Uterus (tissue), 4 donors: Measurements from ENCODE around the gene BABAM2. TPM values are rescaled to one million over a fixed set of nuclear protein-coding genes. Genes with fewer than 3 reads are reported as not detected.

Source experiments
- DNase-seq, 2 donors: peaks; one replicate each; pipeline ENCODE4 v3.0.0-alpha.2; 2019 to 2020
- H3K27ac ChIP-seq, 2 donors: fragments of 200-600 bp; sonication (generic); 1 replicate in 1 of 2; 2 replicates in 1 of 2; pipeline ENCODE4 v1.5.1; 2016 to 2018
- H3K27me3 ChIP-seq, 2 donors: fragments of 200-600 bp; sonication (generic); one replicate each; pipeline ENCODE4 v1.5.1; 2018 to 2019; ENCODE audit warnings: control low read depth in 1 of 2
- H3K36me3 ChIP-seq, 2 donors: fragments of 200-600 bp; sonication (generic); one replicate each; pipeline ENCODE4 v1.5.1; 2019; ENCODE audit warnings: control low read depth in 1 of 2
- H3K4me1 ChIP-seq, 2 donors: fragments of 200-600 bp; sonication (generic); one replicate each; pipeline ENCODE4 v1.5.1; 2018 to 2019; ENCODE audit warnings: control low read depth in 1 of 2
- H3K4me3 ChIP-seq, 2 donors: fragments of 200-600 bp; sonication (generic); 1 replicate in 1 of 2; 2 replicates in 1 of 2; pipeline ENCODE4 v1.5.1; 2018 to 2019; ENCODE audit warnings: mild to moderate bottlenecking in 1 of 2
- H3K9me3 ChIP-seq, 2 donors: fragments of 200-600 bp; sonication (generic); one replicate each; pipeline ENCODE4 v1.5.1; 2019; ENCODE audit warnings: control low read depth in 1 of 2
- POLR2A ChIP-seq, 2 donors: fragments of 450-650 bp; IDR thresholded peaks; one replicate each; pipeline ENCODE4 v1.6.1; 2016; ENCODE audit warnings: antibody characterized with exemption in 2 of 2, mild to moderate bottlenecking in 1 of 2, moderate library complexity in 1 of 2
- intact Hi-C: fragments of 100-400 bp; cut with DNase I; formaldehyde crosslinking; loops from one replicate; pipeline ENCODE4 v1.15.1; 2023; ENCODE audit warnings: low total_unique reads
- total RNA-seq, 4 donors: library from RNA; depleted of rRNA in 3 of 4; stranded (reverse); fragments of >200 nt in 3 of 4; gene quantifications; one replicate each; pipeline versions ENCODE4 v1.1.0 to v1.2.4, GENCODE V29; 2014 to 2023
- TF ChIP-seq, protein P1 (sequence below), 4 experiments: fragments of 200-600 bp in 2 of 4; fragments of 450-650 bp in 2 of 4; sonication (generic) in 2 of 4; IDR thresholded peaks; one replicate each; pipeline ENCODE4 v1.5.1; 2016 to 2019; ENCODE audit warnings: antibody characterized with exemption in 4 of 4, mild to moderate bottlenecking in 2 of 4, moderate library complexity in 1 of 4
- donor health status: DM: yes; HTN: yes; CAD: no.

Gene BABAM2
- total RNA-seq, 4 donors from 2014 or later = 24.1 to 62.1 (median 32.5) TPM

GRCh38 chr2:27984153-27984552 is 93.6 kb downstream of the BABAM2 start:
- Histone ChIP-seq H3K9me3 (no peaks in the 10 kb centered on the region), H3K4me1 (no peaks in the 10 kb centered on the region), H3K27ac (no peak overlapping the region), H3K36me3 (no peaks in the 10 kb centered on the region), H3K4me3 (no peak overlapping the region), H3K27me3 (no peaks in the 10 kb centered on the region)
- DNase-seq = no peak
- TF ChIP-seq, protein P1, sequence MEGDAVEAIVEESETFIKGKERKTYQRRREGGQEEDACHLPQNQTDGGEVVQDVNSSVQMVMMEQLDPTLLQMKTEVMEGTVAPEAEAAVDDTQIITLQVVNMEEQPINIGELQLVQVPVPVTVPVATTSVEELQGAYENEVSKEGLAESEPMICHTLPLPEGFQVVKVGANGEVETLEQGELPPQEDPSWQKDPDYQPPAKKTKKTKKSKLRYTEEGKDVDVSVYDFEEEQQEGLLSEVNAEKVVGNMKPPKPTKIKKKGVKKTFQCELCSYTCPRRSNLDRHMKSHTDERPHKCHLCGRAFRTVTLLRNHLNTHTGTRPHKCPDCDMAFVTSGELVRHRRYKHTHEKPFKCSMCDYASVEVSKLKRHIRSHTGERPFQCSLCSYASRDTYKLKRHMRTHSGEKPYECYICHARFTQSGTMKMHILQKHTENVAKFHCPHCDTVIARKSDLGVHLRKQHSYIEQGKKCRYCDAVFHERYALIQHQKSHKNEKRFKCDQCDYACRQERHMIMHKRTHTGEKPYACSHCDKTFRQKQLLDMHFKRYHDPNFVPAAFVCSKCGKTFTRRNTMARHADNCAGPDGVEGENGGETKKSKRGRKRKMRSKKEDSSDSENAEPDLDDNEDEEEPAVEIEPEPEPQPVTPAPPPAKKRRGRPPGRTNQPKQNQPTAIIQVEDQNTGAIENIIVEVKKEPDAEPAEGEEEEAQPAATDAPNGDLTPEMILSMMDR (IDR thresholded peaks at IDR 0.05) = no peak
- no peak for TF ChIP-seq POLR2A (IDR thresholded peaks at IDR 0.05)
- intact Hi-C loops = no loop called here

DNA sequence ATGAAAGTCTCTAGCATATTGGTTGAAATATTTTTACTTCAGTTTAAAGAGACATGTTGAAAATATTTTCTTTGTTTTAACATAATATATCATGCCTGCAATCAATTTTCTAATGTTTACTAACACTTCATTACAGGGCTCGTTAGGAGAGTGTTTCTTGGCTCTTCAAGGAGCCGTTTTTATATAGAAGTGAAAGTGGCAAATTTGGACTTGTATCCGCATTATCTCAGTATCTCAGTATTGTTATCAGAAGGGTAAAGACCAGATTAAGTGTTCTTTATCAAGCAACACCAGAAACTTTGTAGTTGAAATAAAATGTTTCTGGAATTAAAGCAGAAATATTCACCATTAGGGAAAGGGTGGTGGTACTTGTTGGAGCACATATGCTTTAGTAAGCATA is 97.8 kb downstream of the BABAM2 start:
- Histone ChIP-seq H3K4me1 (peaks cover 0 to 6% of the 10 kb centered on the region in 2 donors), H3K9me3 (no peaks in the 10 kb centered on the region), H3K27ac (no peak overlapping the region), H3K4me3 (no peak overlapping the region), H3K36me3 (no peaks in the 10 kb centered on the region), H3K27me3 (no peaks in the 10 kb centered on the region)
- no peak for DNase-seq
- intact Hi-C loops = no loop called here
- TF ChIP-seq, protein P1 (IDR thresholded peaks at IDR 0.05) = no peak
- TF ChIP-seq POLR2A (IDR thresholded peaks at IDR 0.05) = no peak

- Histone ChIP-seq H3K36me3 (no peaks in the 10 kb centered on the region), H3K9me3 (no peaks in the 10 kb centered on the region), H3K4me1 (peaks cover 0 to 10% of the 10 kb centered on the region in 2 donors), H3K4me3 (no peak overlapping the region), H3K27me3 (no peaks in the 10 kb centered on the region), H3K27ac (no peak overlapping the region)
- DNase-seq = no peak
- TF ChIP-seq, protein P1 (IDR thresholded peaks at IDR 0.05) = no peak
- TF ChIP-seq POLR2A (IDR thresholded peaks at IDR 0.05) = no peak
- intact Hi-C loops = no loop called here
These were observed 98.2 kb downstream of the BABAM2 start for GRCh38 chr2:27988718-27989117.

- DNase-seq = no peak
- Histone ChIP-seq H3K27ac (no peak overlapping the region), H3K36me3 (no peaks in the 10 kb centered on the region), H3K4me1 (peaks cover 0 to 10% of the 10 kb centered on the region in 2 donors), H3K27me3 (no peaks in the 10 kb centered on the region), H3K9me3 (no peaks in the 10 kb centered on the region), H3K4me3 (no peak overlapping the region)
- TF ChIP-seq POLR2A (IDR thresholded peaks at IDR 0.05) = no peak
- TF ChIP-seq, protein P1 (IDR thresholded peaks at IDR 0.05) = no peak
- intact Hi-C loops = no loop called here
These were observed 98.6 kb downstream of the BABAM2 start for GRCh38 chr2:27989149-27989548.

- no peaks in the 10 kb centered on the region for H3K36me3 ChIP-seq
- TF ChIP-seq POLR2A (IDR thresholded peaks at IDR 0.05) = no peak
- TF ChIP-seq, protein P1 (IDR thresholded peaks at IDR 0.05) = no peak
These were observed 99.6 kb downstream of the BABAM2 start for GRCh38 chr2:27990030-27990590.

More at GRCh38 chr2:27990030-27990590, 99.6 kb downstream of the BABAM2 start:
- Histone ChIP-seq H3K27ac (peak overlapping the region; percentile 7 to 51), H3K9me3 (no peaks in the 10 kb centered on the region), H3K4me3 (no peak overlapping the region), H3K27me3 (no peaks in the 10 kb centered on the region), H3K4me1 (peaks cover 0 to 10% of the 10 kb centered on the region in 2 donors)
- intact Hi-C loops = no loop called here
- no peak for DNase-seq
